ENCODE results near the gene P2RY8. TPM values are rescaled to one million over a fixed set of nuclear protein-coding genes. Genes with fewer than 3 reads are reported as not detected.

P2RY8 gene
- total and polyA plus RNA-seq, 10 of the 15 experiments (the other 5 are each of a cell fraction or from before 2014, with no cell fraction given): 2.0 to 64.4 (median 36.5) TPM

DNA sequence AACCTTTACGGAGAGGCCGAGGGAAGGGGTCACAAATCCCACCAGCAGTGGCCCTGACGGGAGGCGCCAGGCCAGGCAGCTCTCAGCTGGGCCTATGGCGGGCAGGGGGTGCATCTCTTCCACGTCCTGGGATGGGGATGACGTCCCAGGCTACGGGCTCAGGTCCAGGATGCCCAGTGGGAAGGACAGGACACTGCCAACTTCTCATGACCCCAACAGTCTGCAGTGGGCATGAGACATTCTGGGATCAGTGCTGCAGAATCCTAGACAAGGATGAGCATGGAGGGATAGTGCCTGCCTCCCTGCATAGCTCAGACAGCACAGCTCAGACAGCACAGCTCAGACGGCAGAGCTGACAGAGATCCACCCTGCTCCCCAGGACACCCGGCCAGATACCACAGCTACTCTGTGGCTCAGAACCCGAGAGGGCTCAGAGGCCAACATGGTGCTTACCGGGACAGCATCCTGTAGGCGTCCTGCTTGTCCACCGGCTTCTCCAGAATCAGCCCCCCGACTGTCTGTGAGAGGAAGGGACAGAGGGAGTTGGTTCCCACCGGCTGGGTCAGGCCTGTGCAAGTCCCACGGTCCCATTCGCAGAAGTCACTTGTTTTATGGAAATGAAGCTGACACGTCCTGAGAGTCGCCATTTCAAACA lies 101.6 kb downstream of the P2RY8 start:
- intact Hi-C loops (cut with micrococcal nuclease; ENCODE audit: unreplicated experiment): no loop called here
- peak; percentile 79 for TF ChIP-seq POLR2AphosphoS5 (IDR thresholded peaks at IDR 0.05; ENCODE audit: low read length)
- TF ChIP-seq SP1 (IDR thresholded peaks at IDR 0.05; ENCODE audit: low read depth, low read length): no peak
- peak; percentile 59; the same call in 1 of the 2 replicates for TF ChIP-seq POLR2A (IDR thresholded peaks at IDR 0.05; ENCODE audit: low read depth, low read length)
- peak; percentile 40 for ATAC-seq

GRCh38 chrX:1434871-1435240 lies 102.1 kb downstream of the P2RY8 start:
- POLR2A ChIA-PET: no interaction called here
- no peak for FAIRE-seq
- Histone ChIP-seq H3K4me1 (ENCODE audit: control insufficient read depth, insufficient read depth, low read length) (no peaks in the 10 kb centered on the region), H3K4me2 (ENCODE audit: control insufficient read depth, insufficient read depth) (no peak overlapping the region), H2AFZ (ENCODE audit: control insufficient read depth, low read depth, low read length) (no peak overlapping the region), H3K9ac (ENCODE audit: control insufficient read depth, insufficient read depth, low read length) (no peak overlapping the region), H3K27me3 (replicated peaks in 1 of 2; ENCODE audit: control insufficient read depth in 2 of 2, insufficient read depth in 2 of 2, low read length in 1 of 2) (no peaks in the 10 kb centered on the region), H4K20me1 (ENCODE audit: control insufficient read depth, insufficient read depth) (no peaks in the 10 kb centered on the region), H3K4me3 (no peak overlapping the region), H3K27ac (ENCODE audit: control insufficient read depth, insufficient read depth) (no peak overlapping the region), H3K36me3 (ENCODE audit: control insufficient read depth in 2 of 2, insufficient read depth in 2 of 2, low read length in 1 of 2) (peaks cover 22 to 29% of the 10 kb centered on the region in 2 experiments; a peak in 3 of 4 replicates), H3K9me3 (replicated peaks; ENCODE audit: control insufficient read depth, insufficient read depth, low read length) (no peaks in the 10 kb centered on the region; the same call in 2 of the 3 replicates), H3K79me2 (ENCODE audit: control insufficient read depth, insufficient read depth, low read length) (no peaks in the 10 kb centered on the region)
- RAD21 ChIA-PET (ENCODE audit: unreplicated experiment): no interaction called here
- SMC1A ChIA-PET (ENCODE audit: uncharacterized antibody, unreplicated experiment): no interaction called here
- intact Hi-C loops (cut with micrococcal nuclease; ENCODE audit: unreplicated experiment) (no loop called here), in situ Hi-C loops (cut with MboI) (no loop called here)
- BruUV-seq (replicated peaks): no TSS peak
- no peak for ATAC-seq
- CTCF ChIA-PET: no interaction called here
- DNase-seq (ENCODE audit: low read depth, low spot score): no peak
- 90% methylated on average over 16 of the region's 22 CpGs for WGBS (ENCODE audit: insufficient coverage, insufficient replicate concordance, low lambda C conversion rate, missing lambda C conversion rate)
- no peak for TF ChIP-seq RELA (IDR thresholded peaks at IDR 0.05; ENCODE audit: borderline replicate concordance, partially characterized antibody)
- TF ChIP-seq SPI1 (IDR thresholded peaks at IDR 0.05; ENCODE audit: borderline replicate concordance, insufficient read depth, low read depth, low read length): no peak
- no peak for TF ChIP-seq NFYB (IDR thresholded peaks at IDR 0.05; ENCODE audit: insufficient read depth, low read depth, low read length)
- no peak for TF ChIP-seq ZNF687 (IDR thresholded peaks at IDR 0.05)
- TF ChIP-seq ZBED1 (IDR thresholded peaks at IDR 0.05; ENCODE audit: borderline replicate concordance): no peak
- TF ChIP-seq SMAD1 (IDR thresholded peaks at IDR 0.05; ENCODE audit: low read depth, partially characterized antibody): no peak
- no peak for TF ChIP-seq MYB (IDR thresholded peaks at IDR 0.05; ENCODE audit: borderline replicate concordance, low read depth, low read length)
- no peak for TF ChIP-seq MTA2 (IDR thresholded peaks at IDR 0.05; ENCODE audit: low read depth)
- TF ChIP-seq ZZZ3 (IDR thresholded peaks at IDR 0.05; ENCODE audit: control insufficient read depth, insufficient read length, low read depth): no peak
- no peak for TF ChIP-seq RELB (IDR thresholded peaks at IDR 0.05; ENCODE audit: low read depth)

More for the DNA sequence above, 101.6 kb downstream of the P2RY8 start:
- POLR2A ChIA-PET: no interaction called here
- WGBS (ENCODE audit: insufficient coverage, insufficient replicate concordance, low lambda C conversion rate, missing lambda C conversion rate): 81% methylated on average over 20 of the region's 20 CpGs
- Histone ChIP-seq H4K20me1 (ENCODE audit: control insufficient read depth, insufficient read depth) (no peaks in the 10 kb centered on the region), H3K79me2 (ENCODE audit: control insufficient read depth, insufficient read depth, low read length) (no peaks in the 10 kb centered on the region), H2AFZ (ENCODE audit: control insufficient read depth, low read depth, low read length) (no peak overlapping the region), H3K4me2 (ENCODE audit: control insufficient read depth, insufficient read depth) (no peak overlapping the region), H3K4me3 (no peak overlapping the region), H3K36me3 (ENCODE audit: control insufficient read depth in 2 of 2, insufficient read depth in 2 of 2, low read length in 1 of 2) (peaks cover 22 to 29% of the 10 kb centered on the region in 2 experiments; a peak in 3 of 4 replicates), H3K4me1 (ENCODE audit: control insufficient read depth, insufficient read depth, low read length) (no peaks in the 10 kb centered on the region), H3K9ac (ENCODE audit: control insufficient read depth, insufficient read depth, low read length) (no peak overlapping the region), H3K27ac (ENCODE audit: control insufficient read depth, insufficient read depth) (no peak overlapping the region), H3K27me3 (replicated peaks in 1 of 2; ENCODE audit: control insufficient read depth in 2 of 2, insufficient read depth in 2 of 2, low read length in 1 of 2) (no peaks in the 10 kb centered on the region), H3K9me3 (replicated peaks; ENCODE audit: control insufficient read depth, insufficient read depth, low read length) (no peaks in the 10 kb centered on the region; the same call in 2 of the 3 replicates)
- CTCF ChIA-PET: no interaction called here
- FAIRE-seq: no peak
- DNase-seq (ENCODE audit: low read depth, low spot score): no peak
- no TSS peak for BruUV-seq (replicated peaks)
- SMC1A ChIA-PET (ENCODE audit: uncharacterized antibody, unreplicated experiment): no interaction called here
- in situ Hi-C loops (cut with MboI): no loop called here
- RAD21 ChIA-PET (ENCODE audit: unreplicated experiment): no interaction called here
